NB4 (cell line): ENCODE data around the gene STK33.

Source experiments
- CTCF ChIP-seq: IDR thresholded peaks from one replicate; pipeline ENCODE4 v1.5.1; 2012; ENCODE audit warnings: low read depth, low read length
- MAX ChIP-seq: IDR thresholded peaks from 2 replicates; pipeline ENCODE4 v1.6.1; 2011; ENCODE audit warnings: low read depth, low read length
- POLR2A ChIP-seq: IDR thresholded peaks from 2 replicates; pipeline ENCODE4 v1.6.1; 2011; ENCODE audit warnings: mild to moderate bottlenecking; ENCODE audit not compliant: insufficient read length; ENCODE audit errors: extremely low read depth

DNA sequence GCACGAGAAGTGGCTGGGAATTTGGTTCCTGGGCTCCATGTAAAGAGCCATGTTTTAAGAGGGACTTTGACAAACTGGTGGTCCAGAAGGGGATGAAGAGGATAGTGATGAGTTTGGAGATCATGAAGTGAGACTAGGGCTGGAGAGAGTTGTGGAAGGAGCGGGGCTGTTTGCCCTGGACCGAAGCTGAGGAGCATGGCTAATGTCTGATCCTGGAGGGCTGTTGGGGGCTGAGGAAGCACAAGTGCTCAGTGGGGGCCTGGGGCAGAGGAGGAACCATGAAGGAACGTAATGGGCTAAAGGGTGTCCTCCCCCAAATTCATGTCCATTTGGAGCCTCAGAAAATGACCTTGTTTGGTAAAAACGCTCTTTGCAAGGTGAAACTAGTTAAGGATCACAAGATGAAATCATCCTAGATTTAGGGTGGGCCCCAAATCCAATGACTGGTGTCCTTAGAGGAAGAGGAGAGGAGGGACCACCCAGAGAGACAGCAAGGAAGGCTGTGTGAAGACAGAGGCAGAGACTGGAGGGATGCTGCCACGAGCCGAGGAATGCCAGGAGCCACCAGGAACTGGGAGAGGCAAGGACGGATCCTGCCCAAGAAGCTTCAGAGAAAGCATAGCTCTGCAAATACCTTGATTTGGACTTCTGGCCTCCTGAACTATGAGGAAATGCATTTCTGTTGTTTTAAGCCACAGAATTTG lies 223.1 kb downstream of the STK33 start:
- TF ChIP-seq CTCF: no peak
- no peak for TF ChIP-seq MAX
- no peak for TF ChIP-seq POLR2A
